ENCODE data around the gene EFEMP2.
"Not testable (repeated sequence)": the region's sequence is repeated elsewhere in the genome, so short reads cannot be mapped to it uniquely, and the experiment has no call there.

The EFEMP2 gene

DNA sequence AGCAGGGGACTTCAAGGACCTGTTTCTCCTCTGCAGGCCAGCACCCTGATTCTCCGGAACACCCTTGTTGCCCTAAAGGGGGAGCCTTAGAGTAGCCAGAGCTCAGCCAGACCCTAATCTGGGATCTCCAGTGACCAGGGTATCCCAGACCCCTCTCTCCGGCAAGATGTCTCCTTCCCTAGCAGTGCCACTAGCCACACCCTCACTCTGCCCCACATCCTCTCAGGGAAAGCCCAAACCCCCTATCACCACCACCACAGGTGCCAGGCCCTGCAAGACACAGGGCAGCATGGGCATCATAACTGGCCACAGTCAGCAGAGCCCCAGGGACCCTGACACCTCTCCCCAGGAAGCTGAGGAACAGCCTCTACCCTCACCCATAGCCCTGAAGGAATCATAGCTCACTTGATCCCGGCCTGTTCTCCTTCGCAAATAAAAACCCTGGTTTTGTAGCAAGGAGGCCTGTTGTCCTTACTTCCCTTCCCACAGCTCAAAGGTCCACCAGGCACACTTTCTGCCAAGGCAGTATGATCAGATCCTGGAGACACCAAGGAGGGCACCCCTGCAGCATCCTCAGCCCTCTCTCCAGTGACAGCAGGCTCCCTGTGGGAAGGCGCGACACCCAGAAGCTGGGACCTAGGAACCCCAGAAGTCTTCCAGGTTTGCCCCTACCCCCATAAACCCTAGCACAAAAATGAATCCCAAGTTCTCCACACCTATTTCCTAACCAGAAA is 19.2 kb downstream of the EFEMP2 start:
- DNase-seq, result no peak

DNA sequence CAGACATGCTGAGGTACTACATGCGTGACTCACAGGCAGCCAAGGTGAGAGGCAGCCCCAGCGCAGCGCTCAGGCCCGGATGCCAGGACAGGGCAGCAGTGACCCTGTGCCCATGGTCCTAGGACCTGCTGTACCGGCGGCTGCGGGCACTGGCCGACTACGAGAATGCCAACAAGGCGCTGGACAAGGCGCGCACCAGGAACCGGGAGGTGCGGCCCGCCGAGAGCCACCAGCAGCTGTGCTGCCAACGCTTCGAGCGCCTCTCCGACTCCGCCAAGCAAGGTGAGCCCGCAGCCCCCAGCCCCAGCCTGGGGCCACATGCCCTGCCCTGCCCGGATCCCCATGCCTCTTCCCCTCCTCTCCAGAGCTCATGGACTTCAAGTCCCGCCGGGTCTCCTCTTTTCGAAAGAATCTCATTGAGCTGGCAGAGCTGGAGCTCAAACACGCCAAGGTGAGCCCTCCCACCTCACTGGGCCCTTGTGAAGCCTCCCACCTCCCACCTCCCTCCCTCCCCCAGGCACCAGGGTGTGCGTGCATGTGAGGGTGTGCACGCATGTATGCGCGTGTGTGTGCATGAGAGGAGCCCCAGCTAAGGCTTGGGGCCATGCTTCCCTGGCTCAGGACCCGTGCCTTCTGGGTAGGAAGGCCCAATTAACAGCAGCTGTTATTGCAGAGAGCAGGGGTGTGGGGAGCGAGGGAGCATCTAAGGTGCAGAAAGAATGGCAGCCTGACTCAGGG is 19.9 kb downstream of the EFEMP2 start:
- DNase-seq, result no peak

DNA sequence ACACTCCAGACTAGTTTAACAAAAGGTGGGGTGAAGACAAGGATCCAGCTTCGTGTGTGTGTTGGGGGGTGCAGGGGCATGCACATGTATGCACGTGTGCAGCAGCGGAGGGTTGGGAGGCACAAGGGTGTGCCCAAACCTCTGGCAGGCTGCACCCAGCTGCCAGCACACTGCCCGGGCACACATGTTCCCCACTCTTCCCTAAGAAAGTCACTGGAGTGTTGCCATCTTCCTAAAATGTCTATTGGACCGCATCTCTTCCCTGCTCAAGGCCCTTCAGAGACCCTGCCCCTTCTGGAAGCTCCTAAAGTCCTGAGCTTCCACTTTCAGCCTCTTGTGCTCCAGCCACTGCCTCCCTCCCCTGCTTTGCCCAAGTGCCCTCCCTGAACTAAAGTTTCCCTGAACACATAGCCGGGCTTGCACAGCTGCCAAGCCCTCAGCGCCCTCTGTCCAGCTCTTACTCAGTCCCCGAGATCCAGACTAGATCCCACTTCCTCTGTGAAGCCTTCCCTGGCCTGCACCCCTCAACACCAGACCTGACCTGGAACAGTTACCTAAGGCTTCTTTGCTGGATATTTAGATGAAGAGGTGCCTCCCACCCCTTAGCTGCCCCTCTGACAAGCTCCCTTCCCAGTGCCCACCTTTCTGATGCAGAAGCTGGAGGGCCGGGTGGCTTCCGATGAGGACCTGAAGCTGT is 20.6 kb downstream of the EFEMP2 start:
- no peak for DNase-seq

DNA sequence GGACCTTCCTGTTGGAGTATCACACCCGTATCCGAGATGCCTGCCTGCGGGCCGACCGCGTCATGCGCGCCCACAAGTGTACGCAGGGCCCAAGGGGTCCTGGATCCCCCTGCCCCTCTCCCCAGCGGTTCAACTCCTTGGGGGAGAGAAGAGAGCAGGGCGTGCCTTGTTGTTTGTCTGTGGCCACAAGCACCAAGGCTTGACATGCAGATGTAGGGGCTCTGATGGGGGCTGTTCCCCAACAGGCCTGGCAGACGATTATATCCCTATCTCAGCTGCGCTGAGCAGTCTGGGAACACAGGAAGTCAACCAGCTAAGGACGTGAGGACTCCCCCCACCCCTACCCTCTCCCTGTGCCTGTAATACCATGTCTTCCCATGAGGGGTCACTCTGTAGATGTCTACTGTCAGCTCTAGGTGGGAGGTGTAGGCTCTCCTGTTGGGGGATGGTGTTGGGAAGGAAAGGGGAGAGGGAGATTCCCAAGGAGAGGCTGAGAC is 21.5 kb downstream of the EFEMP2 start:
- no peak for DNase-seq

DNA sequence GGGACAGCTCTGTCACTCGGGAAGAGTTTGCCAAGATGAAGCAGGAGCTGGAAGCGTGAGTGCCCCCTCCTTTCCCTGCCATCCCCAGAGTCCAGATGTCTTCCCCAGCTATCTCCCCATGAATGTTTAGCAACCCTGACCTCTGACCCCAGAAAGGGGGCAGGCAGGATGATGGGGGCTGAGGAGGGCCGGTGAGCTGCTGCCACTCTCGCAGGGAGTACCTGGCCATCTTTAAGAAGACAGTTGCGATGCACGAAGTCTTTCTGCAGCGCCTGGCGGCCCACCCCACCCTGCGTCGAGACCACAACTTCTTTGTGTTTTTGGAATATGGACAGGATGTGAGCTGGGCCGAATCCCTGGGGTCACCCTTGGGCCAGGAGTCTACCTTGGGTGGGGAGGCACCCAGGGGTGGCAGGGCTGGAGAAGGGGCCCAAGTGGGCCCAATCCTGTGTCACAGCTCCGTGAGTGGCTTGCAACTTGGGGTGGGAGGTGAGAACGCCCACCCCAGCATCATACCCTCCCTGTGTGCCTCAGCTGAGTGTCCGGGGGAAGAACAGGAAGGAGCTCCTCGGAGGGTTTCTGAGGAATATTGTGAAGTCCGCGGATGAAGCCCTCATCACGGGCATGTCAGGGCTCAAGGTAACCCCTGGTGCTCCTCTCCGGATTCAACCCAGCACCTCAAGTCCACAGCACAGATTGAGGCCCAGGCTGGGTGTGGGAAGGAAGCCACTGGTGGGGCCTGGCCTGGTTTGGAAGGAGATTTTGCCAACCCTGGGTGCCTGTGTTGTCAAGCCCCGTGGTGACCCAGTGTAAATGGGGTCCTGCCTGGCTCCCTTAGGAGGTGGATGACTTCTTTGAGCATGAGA is 22.1 kb downstream of the EFEMP2 start:
- DNase-seq, result no peak

DNA sequence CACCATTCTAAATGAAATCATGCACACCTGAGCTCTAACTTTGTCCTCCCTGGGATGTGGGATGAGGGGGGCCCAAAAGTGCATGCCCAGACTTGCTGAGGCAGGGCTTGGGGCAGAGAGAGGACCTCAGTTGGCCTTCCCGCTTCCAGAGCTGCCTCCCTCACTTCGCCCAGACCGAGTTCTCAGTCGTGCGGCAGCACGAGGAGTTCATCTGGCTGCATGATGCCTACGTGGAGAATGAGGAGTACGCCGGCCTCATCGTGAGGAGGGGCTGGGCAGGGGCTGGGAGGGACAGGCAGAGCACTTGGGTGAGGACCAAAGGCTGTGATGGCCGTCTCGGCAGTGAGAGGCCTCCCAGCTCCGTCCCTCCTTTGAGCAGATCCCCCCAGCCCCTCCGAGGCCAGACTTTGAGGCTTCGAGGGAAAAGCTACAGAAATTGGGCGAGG is 22.8 kb downstream of the EFEMP2 start:
- no peak for DNase-seq

DNA sequence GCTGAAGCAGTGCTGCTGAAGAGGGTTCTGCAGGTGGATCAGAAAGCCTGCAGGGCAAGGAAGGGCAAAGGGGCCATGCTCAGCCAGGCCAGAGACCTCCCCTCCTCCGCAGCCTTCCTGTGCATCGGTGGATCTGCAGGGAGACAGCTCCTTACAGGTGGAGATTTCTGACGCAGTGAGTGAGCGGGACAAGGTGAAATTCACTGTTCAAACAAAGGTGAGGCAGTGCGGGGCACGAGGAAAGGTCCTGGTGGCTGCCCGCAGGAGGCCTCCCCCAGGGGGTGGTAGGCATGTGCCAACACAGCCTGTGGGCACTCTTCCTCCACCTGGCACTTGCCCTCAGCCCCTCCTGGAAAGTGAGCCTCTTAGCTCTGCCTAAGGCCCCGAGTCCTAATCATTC is 23.2 kb downstream of the EFEMP2 start:
- no peak for DNase-seq

DNA sequence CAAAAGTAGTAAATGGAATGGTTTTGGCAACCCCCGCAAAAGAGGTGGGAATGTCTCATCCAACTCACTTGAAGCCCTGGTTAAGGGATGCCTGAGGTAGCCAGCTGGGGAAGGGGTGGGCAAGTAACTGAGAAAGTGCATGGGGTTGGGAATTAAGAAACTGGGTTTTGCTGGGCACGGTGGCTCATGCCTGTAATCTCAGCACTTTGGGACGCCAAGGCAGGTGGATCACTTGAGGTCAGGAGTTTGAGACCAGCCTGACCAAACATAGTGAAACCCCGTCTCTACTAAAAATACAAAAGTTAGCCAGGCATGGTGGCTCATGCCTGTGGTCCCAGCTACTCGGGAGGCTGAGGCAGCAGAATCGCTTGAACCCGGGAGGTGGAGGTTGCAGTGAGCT is 23.9 kb downstream of the EFEMP2 start:
- DNase-seq, result not testable (repeated sequence)

DNA sequence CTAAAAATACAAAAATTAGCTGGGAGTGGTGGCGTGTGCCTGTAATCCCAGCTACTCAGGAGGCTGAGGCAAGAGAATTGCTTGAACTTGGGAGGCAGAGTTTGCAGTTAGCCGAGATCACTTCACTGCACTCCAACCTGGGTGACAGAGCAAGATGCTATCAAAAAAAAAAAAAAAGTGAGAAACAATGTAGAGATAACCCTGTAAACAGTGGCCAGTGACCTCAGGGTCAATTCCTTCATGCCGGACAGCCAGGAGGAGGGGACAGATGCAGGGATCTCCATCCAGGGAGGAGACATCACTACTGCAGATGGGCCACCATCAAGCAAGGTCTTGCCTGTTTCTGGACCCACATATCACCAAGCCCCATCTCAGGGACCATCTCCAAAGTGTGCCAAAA is 24.9 kb downstream of the EFEMP2 start:
- DNase-seq, result no peak

DNA sequence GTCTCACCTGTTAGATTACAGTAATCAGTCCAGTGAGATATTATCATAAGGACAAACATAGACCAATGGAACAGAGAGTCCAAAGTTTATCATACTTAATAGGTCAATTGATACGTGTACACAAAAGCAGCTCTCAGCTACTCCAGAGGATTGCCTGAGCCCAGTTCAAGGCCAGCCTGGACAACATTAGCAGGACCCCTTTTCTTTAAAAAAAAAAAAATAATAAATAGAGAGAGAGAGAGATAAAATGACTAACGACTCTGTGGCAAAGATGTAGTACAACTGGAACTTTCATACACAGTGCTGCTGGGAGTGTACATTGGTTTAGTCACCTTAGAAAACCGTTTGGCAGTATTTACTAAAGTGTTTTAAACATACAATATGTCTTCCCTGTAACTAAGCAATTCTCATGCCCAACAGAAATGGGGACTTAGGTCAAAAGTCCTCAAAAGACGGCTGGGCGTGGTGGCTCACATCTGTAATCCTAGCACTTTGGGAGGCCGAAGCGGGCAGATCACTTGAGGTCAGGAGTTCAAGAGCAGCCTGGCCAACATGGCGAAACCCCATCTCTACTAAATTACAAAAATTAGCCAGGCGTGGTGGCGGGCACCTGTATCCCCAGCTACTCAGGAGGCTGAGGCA is 28.2 kb downstream of the EFEMP2 start:
- no peak for DNase-seq

DNA sequence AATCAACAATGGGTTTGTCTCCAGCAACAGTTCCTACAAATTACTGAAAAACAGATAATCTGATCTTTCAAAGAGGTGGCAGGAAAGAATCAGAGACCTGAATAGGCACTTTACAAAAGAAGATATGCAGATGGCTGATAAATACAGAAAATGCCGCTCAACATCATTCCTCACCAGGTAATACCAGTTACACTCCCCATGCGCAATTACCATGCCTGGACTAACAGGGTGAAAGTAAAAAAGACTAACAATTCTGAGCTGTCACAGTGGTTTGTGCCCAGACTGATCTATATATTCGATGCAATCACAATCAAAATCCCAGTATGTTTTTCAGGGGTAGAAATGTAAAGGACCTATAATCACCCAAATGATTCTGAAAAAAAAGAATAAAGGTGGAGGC is 28.8 kb downstream of the EFEMP2 start:
- no peak for DNase-seq

DNA sequence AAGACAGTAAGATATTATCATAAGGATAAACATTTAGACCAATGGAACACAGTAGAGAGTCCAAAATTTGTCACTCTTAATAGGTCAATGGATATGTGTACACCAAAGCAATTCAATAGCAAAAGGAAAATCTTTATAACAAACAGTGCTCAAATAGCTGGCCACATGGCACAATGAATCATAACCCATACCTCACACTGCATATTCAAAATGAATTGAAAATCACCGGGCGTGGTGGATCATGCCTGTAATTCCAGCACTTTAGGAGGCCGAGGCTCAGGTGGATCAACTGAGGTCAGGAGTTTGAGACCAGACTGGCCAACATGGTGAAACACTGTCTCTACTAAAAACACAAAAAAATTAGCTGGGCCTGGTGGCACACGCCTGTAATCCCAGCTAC is 30.5 kb downstream of the EFEMP2 start:
- DNase-seq, result no peak

DNA sequence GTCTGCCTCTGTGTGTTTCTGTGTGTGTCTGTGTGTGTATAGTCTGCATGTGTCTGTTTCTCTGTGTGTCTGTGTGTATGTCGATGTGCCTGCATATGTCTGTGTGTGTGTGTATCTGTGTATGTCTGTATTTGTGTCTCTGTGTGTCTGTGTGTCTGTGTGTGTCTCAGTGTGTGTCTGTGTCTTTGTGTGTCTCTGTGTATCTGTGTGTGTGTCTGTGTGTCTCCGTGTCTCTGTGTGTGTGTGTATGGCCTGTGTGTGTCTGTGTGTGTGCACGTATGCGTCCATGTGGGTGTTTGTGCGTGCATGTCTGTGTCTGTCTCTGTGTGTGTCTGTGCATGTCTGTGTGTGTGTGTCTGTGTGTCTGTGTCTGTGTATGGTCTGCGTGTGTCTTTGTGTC is 38.4 kb downstream of the EFEMP2 start:
- no peak for DNase-seq

DNA sequence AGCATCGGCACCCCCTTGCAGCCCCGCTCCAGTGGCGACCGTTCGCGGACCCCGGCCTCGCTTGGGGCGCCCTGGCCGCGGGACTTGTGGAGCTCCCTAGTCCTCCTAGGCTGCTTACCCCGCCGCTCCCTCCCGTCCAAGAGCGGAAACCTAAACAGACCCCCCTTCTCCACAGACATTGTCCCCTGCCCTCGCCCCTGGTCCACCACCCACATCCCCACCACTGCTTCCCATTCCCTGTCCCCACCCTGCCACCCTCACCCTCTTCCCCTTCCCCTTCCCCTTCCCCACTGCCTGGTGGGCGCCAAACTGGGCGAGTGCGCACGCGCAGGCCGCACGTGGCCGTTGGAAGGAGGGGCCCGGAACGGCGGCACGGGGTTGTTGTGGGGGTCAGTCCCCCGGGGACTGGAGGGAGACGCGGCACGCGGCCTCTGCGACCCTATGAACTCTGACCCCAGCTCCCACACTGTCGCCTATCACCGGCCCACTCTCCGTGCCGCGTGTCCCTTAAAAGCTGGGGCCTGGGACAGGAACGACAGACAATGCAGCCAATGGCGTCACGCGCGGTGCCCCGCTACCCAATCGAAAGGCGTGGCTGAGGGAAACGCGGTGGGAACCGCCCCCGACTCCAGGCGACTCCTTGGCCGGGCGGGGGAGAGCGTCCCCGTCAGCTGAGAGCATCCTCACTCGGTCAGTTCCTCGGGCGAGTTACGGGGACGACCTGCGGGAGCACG is 39.1 kb downstream of the EFEMP2 start, which contains the start of gene SNX32:
Gene SNX32 (plus strand): TSS at position 667 of the 734 bp plus-strand sequence. CDS start 103 bp downstream, outside the sequence.
- DNase-seq, result peak; percentile 91 to 95

DNA sequence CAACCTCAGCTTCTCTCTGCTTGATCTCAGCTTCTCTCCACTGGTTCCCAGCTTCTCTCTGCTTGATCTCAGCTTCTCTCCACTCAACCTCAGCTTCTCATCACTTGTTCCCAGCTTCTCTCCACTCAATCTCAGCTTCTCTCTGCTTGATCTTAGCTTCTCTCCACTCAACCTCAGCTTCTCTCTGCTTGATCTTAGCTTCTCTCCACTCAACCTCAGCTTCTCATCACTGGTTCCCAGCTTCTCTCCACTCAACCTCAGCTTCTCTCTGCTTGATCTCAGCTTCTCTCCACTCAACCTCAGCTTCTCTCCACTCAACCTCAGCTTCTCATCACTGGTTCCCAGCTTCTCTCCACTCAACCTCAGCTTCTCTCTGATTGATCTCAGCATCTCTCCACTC is 40.4 kb downstream of the EFEMP2 start:
- DNase-seq, result not testable (repeated sequence)

DNA sequence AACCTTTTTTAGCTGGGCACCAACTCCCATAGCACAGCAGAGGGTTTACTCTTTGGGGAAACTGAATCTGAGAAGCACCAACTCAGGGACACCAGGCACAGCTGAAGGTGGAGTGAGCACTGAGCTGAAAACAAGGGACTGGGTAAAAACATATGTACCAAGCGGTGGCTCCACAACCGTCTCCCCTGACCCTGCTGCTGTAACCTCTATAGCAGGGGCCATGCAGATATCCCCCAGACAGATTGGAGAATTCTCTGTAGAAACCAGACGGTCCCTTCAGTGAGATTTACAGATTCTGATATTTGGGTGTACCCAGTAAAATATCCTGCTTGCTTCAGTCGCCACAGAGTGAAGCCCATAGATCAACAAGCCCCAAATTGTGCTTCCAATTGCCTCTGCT is 43.1 kb downstream of the EFEMP2 start:
- DNase-seq, result no peak

DNA sequence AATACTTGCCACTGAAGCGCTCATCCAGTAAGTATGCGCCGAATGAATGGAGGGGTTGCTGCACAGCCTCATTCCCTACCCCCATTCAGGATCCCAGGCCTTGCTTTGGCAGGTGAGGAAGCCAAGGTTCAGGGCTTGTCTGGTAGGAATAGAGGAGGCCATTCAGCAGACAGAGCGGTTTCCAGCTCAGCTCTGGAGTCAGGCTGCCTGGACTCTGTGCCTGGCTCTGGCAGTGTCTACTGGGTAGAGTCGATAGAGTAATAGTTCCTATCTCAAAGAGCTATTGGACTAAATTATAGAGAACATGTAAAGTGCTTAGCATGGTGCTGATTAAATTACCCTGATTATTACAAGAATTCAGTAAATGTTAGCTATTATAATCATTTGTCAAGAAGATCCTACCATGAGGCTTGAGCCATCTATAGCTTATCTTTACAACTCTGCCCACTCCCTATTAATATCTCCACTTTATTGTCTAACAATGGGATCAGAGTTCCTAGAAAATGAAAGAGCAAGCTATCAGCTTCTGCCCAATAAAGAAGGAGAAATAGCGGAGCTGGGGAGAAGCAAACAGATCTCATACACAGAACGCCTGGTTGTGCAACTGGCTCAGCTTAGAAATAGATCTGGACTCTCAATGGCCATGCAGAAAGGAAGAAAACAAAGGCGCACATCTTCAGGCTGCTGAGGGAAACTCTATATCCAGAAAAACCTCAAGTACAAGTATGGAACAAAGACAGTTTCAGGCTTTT is 45.4 kb downstream of the EFEMP2 start:
- no peak for DNase-seq

DNA sequence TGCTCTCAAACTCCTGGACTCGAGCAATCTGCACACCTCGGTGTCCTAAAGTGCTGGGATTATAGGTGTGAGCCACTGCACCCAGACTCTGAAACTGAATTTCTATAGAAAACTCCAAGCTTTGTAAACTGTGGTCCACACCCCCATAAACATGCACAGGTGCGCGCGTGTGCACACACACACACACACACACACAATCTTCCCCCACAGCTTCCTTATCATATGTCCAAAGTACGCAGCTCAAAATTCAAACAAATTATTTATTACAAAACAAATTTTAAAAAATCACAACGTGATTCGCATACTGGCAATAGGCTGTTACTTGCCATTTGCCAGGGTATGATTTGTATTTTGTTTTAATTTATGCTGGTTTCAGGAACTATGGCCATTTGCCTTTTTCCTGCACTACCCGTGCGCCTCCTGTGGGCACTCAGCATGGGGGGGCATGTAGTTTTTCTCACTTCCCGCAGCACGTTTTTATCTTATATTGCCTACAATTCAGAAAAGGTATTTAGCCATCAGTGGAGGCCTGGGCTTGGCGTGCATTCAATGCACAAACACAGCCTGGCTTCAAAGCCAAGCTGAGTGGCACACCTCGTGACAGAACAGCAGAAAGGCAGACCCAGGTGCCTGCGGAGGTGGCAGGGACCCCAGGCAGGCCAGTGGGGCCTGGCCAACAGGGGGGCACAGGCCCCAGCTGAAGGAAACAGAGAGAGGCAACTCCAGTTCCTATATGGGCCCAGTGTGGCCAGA is 49.6 kb downstream of the EFEMP2 start:
- no peak for DNase-seq

DNA sequence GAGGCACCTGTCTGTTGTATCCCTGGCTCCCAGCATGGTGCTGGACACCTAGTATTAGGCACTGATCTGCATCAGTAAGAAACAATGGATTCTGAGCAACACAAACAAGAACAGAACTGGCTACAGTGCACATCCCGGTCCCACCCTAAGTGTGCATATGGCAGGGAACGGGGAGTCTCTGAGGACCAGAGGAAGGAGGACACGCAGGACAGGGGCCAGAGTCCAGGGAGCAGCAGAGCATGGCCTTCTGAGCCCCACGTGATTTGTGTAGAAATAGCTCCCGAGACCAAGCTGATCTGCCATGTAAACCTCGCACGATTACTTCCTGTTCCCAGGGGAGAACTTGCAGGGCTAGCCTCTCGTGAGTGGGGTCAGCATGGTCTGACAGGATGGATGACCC is 51.5 kb downstream of the EFEMP2 start:
- DNase-seq, result no peak
